Posterior vena cava (tissue), 2 donors: ENCODE measurements around the gene RTN4RL1. TPM values are rescaled to one million over a fixed set of nuclear protein-coding genes. Genes with fewer than 3 reads are reported as not detected.

Experiments used
- DNase-seq: peaks from one replicate; pipeline ENCODE4 v3.0.0-alpha.2; 2020; ENCODE audit warnings: low spot score
- intact Hi-C, 2 donors: fragments of 100-400 bp; cut with DNase I; formaldehyde crosslinking; loops; one replicate each; pipeline versions ENCODE4 v1.14.1 to v1.14.2; 2022 to 2023
- total RNA-seq, 2 donors: library from RNA; stranded (reverse); fragmentation: NEBNext Ultra II Directional; extraction: Animal tissue kit (Norgen Biotek cat#: 25700); gene quantifications; one replicate each; pipeline ENCODE4 v1.2.1, GENCODE V29; 2021
- donor health status: DM: yes; HTN: yes; CAD: no.
- donor health status: DM: yes; HTN: yes; CAD: no.

The RTN4RL1 gene
- total RNA-seq, 2 donors from 2014 or later: 1.3 to 4.3 TPM

DNA sequence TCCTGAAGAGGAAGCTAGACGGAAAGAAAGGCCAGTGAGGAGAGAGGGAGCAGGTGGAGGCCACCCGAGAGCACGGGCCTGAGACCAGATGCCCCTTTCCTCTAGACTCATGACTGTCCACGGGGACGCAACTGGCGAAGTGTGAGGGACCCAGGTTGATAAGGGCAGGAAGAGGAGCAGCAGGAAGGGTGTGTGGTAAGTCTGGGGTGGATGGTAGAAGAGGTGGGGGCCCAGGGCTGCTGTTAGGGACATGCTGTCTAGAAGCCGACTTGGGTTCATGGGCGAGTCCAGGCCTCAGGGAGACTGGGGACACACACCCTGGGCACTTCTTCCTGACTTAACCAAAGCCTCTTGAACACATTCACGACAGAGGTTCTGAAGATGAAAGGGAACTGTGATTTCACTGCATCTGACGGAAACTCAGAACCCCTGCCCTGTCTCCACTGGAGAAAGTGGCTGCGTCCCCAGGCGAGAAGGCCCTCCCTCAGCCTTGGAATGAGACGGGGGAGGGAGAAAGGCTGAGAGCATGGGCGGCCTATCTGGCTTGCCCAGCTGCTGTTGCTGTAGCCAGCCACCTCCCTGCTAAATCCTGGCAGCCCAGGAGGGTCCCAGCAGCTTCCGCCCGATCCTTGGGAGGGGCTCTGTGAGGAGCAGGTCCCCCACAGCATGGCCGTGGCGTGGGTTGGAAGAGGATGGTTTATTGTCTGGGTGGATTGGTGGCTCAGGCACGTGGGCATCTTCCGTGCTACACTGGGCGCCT is 35.7 kb upstream of the RTN4RL1 start:
- peak; percentile 87 for DNase-seq
- intact Hi-C loops: loop anchor here in 1 of 2 donors (5.0 kb wide), 1 partner anchor 116 kb away; no protein-coding TSS in a partner anchor

DNA sequence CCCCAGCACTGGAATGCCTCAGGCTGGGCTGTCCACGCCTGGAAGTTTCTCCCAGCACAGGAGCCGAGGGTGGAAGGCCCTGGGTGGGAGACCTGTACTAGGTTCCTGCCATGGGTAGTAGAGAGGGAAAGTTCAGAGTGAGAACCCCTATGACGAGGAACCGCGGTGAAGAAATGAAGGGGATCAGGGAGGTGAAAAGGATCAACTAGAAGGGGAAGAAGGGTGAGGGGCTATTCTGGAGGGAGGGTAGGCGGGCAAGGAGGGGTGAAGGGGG is 35.2 kb upstream of the RTN4RL1 start:
- intact Hi-C loops: loop anchor here in 1 of 2 donors (5.0 kb wide), 1 partner anchor 117 kb away; no protein-coding TSS in a partner anchor

GRCh38 chr17:2059547-2060384 is 34.6 kb upstream of the RTN4RL1 start:
- DNase-seq: no peak

More for the DNA sequence above, 35.2 kb upstream of the RTN4RL1 start:
- no peak for DNase-seq

DNA sequence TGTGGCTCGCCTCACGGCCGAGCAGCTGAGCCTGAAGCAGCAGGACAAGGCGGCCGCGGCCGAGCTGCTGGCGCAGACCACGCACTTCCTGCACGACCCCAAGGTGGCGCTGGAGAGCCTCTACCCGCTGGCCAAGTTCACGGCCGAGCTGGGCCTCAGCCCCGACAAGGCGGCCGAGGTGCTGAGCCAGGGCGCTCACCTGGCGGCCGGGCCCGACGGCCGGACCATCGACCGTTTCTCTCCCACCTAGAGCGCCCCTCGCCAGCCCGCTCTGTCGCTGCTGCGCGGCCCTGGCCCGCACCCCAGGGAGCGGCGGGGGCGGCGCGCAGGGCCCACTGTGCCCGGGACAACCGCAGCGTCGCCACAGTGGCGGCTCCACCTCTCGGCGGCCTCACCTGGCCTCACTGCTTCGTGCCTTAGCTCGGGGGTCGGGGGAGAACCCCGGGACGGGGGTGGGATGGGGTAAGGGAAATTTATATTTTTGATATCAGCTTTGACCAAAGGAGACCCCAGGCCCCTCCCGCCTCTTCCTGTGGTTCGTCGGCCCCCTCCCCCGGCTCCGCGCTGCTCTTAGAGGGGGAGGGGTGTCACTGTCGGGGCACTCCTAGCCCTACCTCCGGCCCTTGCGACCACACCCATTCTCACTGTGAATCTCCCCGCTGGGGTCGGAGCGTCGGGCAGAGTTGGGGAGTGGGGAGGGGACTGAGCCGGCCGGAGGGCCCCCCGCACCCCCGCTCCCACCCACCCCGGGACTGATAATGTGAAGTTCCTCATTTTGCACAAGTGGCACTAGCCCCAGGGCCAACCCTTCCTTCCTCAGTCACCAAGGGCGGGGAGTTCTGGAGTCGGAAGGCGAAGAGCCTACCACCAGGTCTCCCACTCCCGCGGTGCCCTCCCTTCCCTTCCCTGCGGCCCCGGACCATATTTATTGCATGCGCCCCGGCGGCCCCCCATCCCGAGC is 33.7 kb upstream of the RTN4RL1 start:
- DNase-seq: peak; percentile 97
- intact Hi-C loops: loop anchor here in 1 of 2 donors (5.0 kb wide), 1 partner anchor 33 kb away; no protein-coding TSS in a partner anchor

More at GRCh38 chr17:2059547-2060384, 34.6 kb upstream of the RTN4RL1 start:
- intact Hi-C loops: loop anchor here in 1 of 2 donors (5.0 kb wide), 2 partner anchors 33 to 118 kb away; no protein-coding TSS in a partner anchor

- intact Hi-C loops: loop anchor here in 1 of 2 donors (5.0 kb wide), 1 partner anchor 34 kb away; no protein-coding TSS in a partner anchor
- peak; percentile 83 for DNase-seq
These were observed 32.8 kb upstream of the RTN4RL1 start for GRCh38 chr17:2057760-2058585.

DNA sequence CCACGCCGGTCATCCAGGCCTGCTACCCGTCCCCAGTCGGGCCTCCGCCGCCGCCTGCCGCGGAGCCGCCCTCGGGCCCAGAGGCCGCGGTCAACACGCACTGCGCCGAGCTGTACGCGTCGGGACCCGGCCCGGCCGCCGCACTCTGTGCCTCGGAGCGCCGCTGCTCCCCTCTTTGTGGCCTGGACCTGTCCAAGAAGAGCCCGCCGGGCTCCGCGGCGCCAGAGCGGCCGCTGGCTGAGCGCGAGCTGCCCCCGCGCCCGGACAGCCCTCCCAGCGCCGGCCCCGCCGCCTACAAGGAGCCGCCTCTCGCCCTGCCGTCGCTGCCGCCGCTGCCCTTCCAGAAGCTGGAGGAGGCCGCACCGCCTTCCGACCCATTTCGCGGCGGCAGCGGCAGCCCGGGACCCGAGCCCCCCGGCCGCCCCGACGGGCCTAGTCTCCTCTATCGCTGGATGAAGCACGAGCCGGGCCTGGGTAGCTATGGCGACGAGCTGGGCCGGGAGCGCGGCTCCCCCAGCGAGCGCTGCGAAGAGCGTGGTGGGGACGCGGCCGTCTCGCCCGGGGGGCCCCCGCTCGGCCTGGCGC is 32.1 kb upstream of the RTN4RL1 start:
- intact Hi-C loops: loop anchor here in 1 of 2 donors (5.0 kb wide), 1 partner anchor 35 kb away; no protein-coding TSS in a partner anchor
- peak; percentile 84 for DNase-seq

DNA sequence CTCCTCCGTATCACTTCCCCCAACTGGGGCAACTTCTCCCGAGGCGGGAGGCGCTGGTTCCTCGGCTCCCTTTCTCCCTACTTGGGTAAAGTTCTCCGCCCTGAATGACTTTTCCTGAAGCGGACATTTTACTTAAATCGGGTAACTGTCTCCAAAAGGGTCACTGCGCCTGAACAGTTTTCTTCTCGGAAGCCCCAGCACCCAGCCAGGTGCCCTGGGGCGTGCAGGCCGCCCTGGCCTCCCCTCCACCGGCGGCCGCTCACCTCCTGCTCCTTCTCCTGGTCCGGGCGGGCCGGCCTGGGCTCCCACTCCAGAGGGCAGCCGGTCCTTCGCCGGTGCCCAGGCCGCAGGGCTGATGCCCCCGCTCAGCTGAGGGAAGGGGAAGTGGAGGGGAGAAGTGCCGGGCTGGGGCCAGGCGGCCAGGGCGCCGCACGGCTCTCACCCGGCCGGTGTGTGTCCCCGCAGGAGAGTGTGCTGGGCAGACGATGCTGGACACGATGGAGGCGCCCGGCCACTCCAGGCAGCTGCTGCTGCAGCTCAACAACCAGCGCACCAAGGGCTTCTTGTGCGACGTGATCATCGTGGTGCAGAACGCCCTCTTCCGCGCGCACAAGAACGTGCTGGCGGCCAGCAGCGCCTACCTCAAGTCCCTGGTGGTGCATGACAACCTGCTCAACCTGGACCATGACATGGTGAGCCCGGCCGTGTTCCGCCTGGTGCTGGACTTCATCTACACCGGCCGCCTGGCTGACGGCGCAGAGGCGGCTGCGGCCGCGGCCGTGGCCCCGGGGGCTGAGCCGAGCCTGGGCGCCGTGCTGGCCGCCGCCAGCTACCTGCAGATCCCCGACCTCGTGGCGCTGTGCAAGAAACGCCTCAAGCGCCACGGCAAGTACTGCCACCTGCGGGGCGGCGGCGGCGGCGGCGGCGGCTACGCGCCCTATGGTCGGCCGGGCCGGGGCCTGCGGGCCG is 31.4 kb upstream of the RTN4RL1 start:
- intact Hi-C loops: loop anchor here in 1 of 2 donors (5.0 kb wide), 1 partner anchor 36 kb away; no protein-coding TSS in a partner anchor
- DNase-seq: peak; percentile 85

GRCh38 chr17:2055292-2056205 is 30.4 kb upstream of the RTN4RL1 start:
- intact Hi-C loops: loop anchor here (2.0 to 5.0 kb wide), 2 partner anchors 37 to 189 kb away; no protein-coding TSS in a partner anchor
- DNase-seq: peak; percentile 85

- intact Hi-C loops: loop anchor here (2.0 to 5.0 kb wide), 2 partner anchors 38 to 190 kb away; no protein-coding TSS in a partner anchor
- peak; percentile 95 for DNase-seq
These were observed 29.6 kb upstream of the RTN4RL1 start, which contains the start of gene HIC1 for GRCh38 chr17:2054512-2055291. TSS of gene HIC1 (plus strand) at chr17:2055103. CDS start at chr17:2056691, 1,588 bp downstream.

- intact Hi-C loops: loop anchor here (2.0 kb wide), 1 partner anchor 191 kb away; no protein-coding TSS in a partner anchor
- DNase-seq: no peak
These were observed 29.1 kb upstream of the RTN4RL1 start for GRCh38 chr17:2054262-2054511.

- DNase-seq: peak; percentile 95
- intact Hi-C loops: loop anchor here (2.0 kb wide), 1 partner anchor 191 kb away; no protein-coding TSS in a partner anchor
These were observed 28.5 kb upstream of the RTN4RL1 start for GRCh38 chr17:2053380-2054261.

DNA sequence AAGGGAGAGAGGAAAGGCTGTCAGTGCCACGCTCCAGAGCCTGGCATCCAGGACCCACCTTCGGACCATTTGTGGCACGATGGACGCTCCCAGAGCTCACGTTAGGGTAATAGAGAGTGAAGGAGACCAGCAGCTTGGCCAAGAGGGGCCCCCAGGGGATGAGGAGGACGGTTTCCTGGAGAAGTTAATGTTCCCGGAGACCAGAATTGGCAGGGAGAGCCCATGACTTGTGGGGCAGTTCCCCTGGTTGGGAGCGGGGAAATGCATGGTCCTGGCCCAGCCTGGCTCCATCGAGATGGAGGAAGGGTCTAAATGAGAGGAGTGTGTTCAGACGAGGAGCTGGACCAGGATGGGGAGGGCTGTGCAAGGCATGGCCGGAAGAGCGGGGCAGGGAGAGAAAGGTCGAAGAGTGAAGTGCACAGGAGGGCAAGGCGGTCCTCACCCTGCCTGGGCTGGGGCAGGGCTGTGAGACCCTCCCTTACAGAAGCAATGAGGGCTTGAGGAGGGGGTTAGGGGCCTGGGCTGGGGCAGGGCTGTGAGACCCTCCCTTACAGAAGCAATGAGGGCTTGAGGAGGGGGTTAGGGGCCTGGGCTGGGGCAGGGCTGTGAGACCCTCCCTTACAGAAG is 26.9 kb upstream of the RTN4RL1 start:
- DNase-seq: no peak
- intact Hi-C loops: no loop called here
